Esophagus squamous epithelium (tissue), 5 donors: ENCODE measurements around the gene FAU. TPM values are rescaled to one million over a fixed set of nuclear protein-coding genes. Genes with fewer than 3 reads are reported as not detected.

Experiments used
- DNase-seq: peaks from one replicate; lab custom pipeline; 2025; lab: John Stamatoyannopoulos, UW
- H3K27ac ChIP-seq, 4 donors: fragments of 200-600 bp; sonication (generic); one replicate each; pipeline ENCODE4 v1.5.1; 2016 to 2019; ENCODE audit warnings: mild to moderate bottlenecking in 1 of 4
- H3K27me3 ChIP-seq, 4 donors: fragments of 200-600 bp; sonication (generic); 1 replicate in 3 of 4; 2 replicates in 1 of 4; pipeline versions ENCODE4 v1.5.1 to v1.6.0; 2017 to 2021; ENCODE audit warnings: antibody characterized with exemption in 1 of 4
- H3K36me3 ChIP-seq, 3 donors: fragments of 200-600 bp; sonication (generic); one replicate each; pipeline ENCODE4 v1.5.1; 2016 to 2019
- H3K4me1 ChIP-seq, 3 donors: fragments of 200-600 bp; sonication (generic); one replicate each; pipeline ENCODE4 v1.5.1; 2017 to 2019
- H3K4me3 ChIP-seq, 4 donors: fragments of 200-600 bp; sonication (generic); 1 replicate in 3 of 4; 2 replicates in 1 of 4; pipeline ENCODE4 v1.5.1; 2016 to 2019; ENCODE audit warnings: mild to moderate bottlenecking in 2 of 4, moderate library complexity in 1 of 4
- H3K9me3 ChIP-seq, 3 donors: fragments of 200-600 bp; sonication (generic); one replicate each; pipeline ENCODE4 v1.5.1; 2016 to 2019
- CTCF ChIP-seq, 6 experiments: fragments of 450-650 bp in 4 of 6; fragments of 200-600 bp in 2 of 6; sonication (generic) in 2 of 6; IDR thresholded peaks; one replicate each; pipeline ENCODE4 v1.5.1; 2016 to 2019; ENCODE audit warnings: antibody characterized with exemption in 6 of 6, mild to moderate bottlenecking in 4 of 6, moderate library complexity in 4 of 6
- POLR2A ChIP-seq, 4 donors: fragments of 450-650 bp; IDR thresholded peaks; one replicate each; pipeline ENCODE4 v1.6.1; 2017; ENCODE audit warnings: antibody characterized with exemption in 4 of 4, mild to moderate bottlenecking in 4 of 4, moderate library complexity in 3 of 4
- WGBS, 2 donors: methylation state at CpG; one replicate each; pipeline ENCODE4 v1.1.5; 2018; 5-methylcytosine and 5-hydroxymethylcytosine counted together
- intact Hi-C: fragments of 100-400 bp; cut with DNase I; formaldehyde crosslinking; loops from one replicate; pipeline ENCODE4 v1.15.0; 2022
- total RNA-seq, 4 donors: library from RNA; depleted of rRNA; stranded (reverse); fragments of >200 nt; gene quantifications; one replicate each; pipeline ENCODE4 v1.1.0, GENCODE V29; 2016
- donor health status: DM: yes; HTN: yes; CAD: no.

The FAU gene
- total RNA-seq, 4 donors from 2014 or later: 436 to 777 (median 528) TPM

DNA sequence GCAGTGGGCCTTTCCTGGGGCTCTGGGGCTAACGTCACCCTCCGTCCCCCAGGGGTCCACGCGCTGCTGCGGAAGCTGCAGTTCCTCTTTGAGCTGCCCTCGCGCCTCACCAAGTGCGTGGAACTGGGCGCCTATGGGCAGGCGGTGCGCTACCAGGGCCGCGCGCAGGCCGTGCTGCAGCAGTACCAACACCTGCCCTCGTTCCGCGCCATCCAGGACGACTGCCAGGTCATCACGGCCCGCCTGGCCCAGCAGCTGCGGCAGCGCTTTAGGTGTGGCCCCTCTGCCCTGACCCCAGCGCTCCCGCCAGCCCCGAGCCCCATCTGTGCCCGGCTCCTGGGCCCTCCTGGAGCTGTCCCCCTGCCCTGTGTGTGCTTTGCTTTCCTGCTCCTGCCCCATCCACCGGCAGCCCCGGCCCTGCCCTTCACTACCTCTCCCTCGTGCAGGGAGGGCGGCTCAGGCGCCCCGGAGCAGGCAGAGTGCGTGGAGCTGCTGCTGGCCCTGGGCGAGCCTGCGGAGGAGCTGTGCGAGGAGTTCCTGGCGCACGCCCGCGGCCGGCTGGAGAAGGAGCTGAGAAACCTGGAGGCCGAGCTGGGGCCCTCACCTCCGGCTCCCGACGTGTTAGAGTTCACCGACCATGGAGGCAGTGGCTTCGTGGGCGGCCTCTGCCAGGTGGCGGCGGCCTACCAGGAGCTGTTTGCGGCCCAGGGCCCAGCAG is 14.0 kb downstream of the FAU start:
- Histone ChIP-seq H3K36me3 (peaks cover 13 to 46% (median 22%) of the 10 kb centered on the region in 3 donors), H3K4me1 (peaks cover 34 to 70% (median 36%) of the 10 kb centered on the region in 3 donors), H3K27ac (peak overlapping the region in 2 of 4 donors; percentile 51 to 70), H3K27me3 (no peaks in the 10 kb centered on the region), H3K9me3 (no peaks in the 10 kb centered on the region), H3K4me3 (no peak overlapping the region)
- TF ChIP-seq POLR2A (IDR thresholded peaks at IDR 0.05) (no peak), CTCF (IDR thresholded peaks at IDR 0.05) (no peak)
- intact Hi-C loops: no loop called here
- no peak for DNase-seq
- 78% methylated on average over 7 of the region's 52 CpGs; no CpG with 5 or more reads in 1 of the 2 donors for WGBS, 2 donors

DNA sequence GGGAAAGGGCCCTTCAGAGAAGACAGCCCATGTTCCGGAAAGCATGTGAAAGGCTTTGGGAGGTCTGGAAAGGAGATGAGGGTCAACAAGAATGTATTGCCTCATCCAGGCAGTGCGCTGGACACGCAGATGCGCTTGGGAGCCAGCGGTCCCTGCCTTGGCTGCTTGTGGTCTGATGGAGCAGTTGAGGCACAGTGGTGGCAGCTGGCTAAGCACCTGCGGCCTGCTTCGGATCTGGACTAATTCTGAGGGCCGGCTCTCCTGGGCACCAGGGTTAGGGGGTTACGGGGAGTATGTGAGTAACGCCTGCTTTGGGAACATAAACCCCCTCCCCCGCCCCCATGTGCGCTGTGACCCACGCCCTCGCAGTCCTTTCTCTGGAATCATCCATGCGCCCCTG is 14.9 kb downstream of the FAU start:
- peaks cover 32 to 70% (median 33%) of the 10 kb centered on the region in 3 donors for H3K4me1 ChIP-seq

GRCh38 chr11:65104628-65105027 is 17.3 kb downstream of the FAU start:
- no peak overlapping the region for H3K4me3 ChIP-seq
- H3K9me3 ChIP-seq: no peaks in the 10 kb centered on the region
- H3K27me3 ChIP-seq: no peaks in the 10 kb centered on the region
- peaks cover 14 to 63% (median 16%) of the 10 kb centered on the region in 3 donors for H3K4me1 ChIP-seq
- DNase-seq: no peak
- H3K27ac ChIP-seq: peak overlapping the region in 2 of 4 donors; percentile 17 to 31
- peaks cover 13 to 50% (median 21%) of the 10 kb centered on the region in 3 donors for H3K36me3 ChIP-seq
- 74 to 81% methylated on average over 4 of the region's 4 CpGs for WGBS, 2 donors
- no peak for TF ChIP-seq POLR2A (IDR thresholded peaks at IDR 0.05)
- TF ChIP-seq CTCF (IDR thresholded peaks at IDR 0.05): no peak
- intact Hi-C loops: no loop called here

More for the DNA sequence above, 14.9 kb downstream of the FAU start:
- TF ChIP-seq POLR2A (IDR thresholded peaks at IDR 0.05) (no peak), CTCF (IDR thresholded peaks at IDR 0.05) (no peak)
- Histone ChIP-seq H3K36me3 (peaks cover 13 to 53% (median 22%) of the 10 kb centered on the region in 3 donors), H3K4me3 (no peak overlapping the region), H3K27ac (no peak overlapping the region), H3K9me3 (no peaks in the 10 kb centered on the region), H3K27me3 (no peaks in the 10 kb centered on the region)
- WGBS, 2 donors: 92 to 96% methylated on average over 6 to 10 of the region's 15 CpGs
- intact Hi-C loops: no loop called here
- no peak for DNase-seq

- H3K27me3 ChIP-seq: no peaks in the 10 kb centered on the region
- TF ChIP-seq POLR2A (IDR thresholded peaks at IDR 0.05): no peak
- TF ChIP-seq CTCF (IDR thresholded peaks at IDR 0.05): no peak
Observed at GRCh38 chr11:65103476-65103875, 18.5 kb downstream of the FAU start.

More at GRCh38 chr11:65103476-65103875, 18.5 kb downstream of the FAU start:
- intact Hi-C loops: no loop called here
- no peak for DNase-seq
- Histone ChIP-seq H3K4me1 (peaks cover 8 to 51% (median 11%) of the 10 kb centered on the region in 3 donors), H3K36me3 (peaks cover 11 to 47% (median 12%) of the 10 kb centered on the region in 3 donors), H3K27ac (peak overlapping the region in 2 of 4 donors; percentile 17 to 30), H3K4me3 (no peak overlapping the region), H3K9me3 (no peaks in the 10 kb centered on the region)
